A172 (cell line): ENCODE results near the gene AP4S1. TPM values are rescaled to one million over a fixed set of nuclear protein-coding genes. Genes with fewer than 3 reads are reported as not detected.
"Not testable (repeated sequence)": the region's sequence is repeated elsewhere in the genome, so short reads cannot be mapped to it uniquely, and the experiment has no call there.

Experiments
- DNase-seq: peaks from one replicate; pipeline ENCODE4 v3.0.0-alpha.2; 2015; ENCODE audit warnings: low spot score
- total RNA-seq: library from RNA; depleted of rRNA; stranded (reverse); fragments of >200 nt; shearing (Covaris generic); gene quantifications from 2 replicates; pipeline ENCODE4 v1.2.3, GENCODE V29; 2014; rRNA removed

The AP4S1 gene, protein sequence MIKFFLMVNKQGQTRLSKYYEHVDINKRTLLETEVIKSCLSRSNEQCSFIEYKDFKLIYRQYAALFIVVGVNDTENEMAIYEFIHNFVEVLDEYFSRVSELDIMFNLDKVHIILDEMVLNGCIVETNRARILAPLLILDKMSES
- 9.1 TPM in 2 replicates for total RNA-seq

DNA sequence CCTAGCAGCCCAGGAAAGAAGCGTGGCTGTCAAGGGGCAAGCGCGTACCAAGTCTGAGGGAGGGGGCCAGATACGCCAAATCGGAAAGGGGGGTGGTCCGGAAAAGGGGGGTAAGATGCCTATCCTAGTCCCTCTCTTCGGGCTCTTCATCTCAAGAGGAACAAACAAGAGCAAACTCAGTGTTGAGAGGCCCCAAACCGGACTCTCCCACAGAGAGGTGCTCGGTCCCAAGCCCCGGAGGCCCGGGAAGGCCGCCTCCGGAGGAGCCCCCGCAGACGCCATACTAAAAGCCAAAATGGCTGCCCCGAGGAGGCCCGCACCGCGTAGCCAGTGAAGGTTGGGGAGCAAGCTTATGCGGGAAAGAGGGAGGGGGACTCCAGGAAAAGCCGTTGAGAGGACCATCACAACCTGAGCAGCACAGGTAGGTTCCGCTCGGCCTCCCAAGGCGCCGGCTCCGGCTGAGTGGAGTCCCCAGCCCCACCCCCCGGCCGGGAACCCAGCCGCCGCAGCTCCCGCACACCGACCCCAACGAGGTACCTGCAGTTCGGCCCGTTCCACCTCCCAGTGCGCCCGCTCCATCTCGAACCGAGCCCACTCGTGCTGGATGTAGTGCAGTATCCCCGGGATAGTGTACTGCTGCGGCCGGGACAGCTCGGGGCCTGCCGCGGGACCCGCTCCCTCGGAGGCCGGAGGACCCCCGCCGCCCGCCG, at the start of gene AP4S1:
Gene AP4S1, plus strand, starts transcription at position 283 of the 710 bp plus-strand sequence. CDS start 40,548 bp downstream, outside the sequence.
- no peak for DNase-seq

GRCh38 chr14:30977752-30978151, 47.7 kb upstream of the AP4S1 start:
- DNase-seq, result no peak

DNA sequence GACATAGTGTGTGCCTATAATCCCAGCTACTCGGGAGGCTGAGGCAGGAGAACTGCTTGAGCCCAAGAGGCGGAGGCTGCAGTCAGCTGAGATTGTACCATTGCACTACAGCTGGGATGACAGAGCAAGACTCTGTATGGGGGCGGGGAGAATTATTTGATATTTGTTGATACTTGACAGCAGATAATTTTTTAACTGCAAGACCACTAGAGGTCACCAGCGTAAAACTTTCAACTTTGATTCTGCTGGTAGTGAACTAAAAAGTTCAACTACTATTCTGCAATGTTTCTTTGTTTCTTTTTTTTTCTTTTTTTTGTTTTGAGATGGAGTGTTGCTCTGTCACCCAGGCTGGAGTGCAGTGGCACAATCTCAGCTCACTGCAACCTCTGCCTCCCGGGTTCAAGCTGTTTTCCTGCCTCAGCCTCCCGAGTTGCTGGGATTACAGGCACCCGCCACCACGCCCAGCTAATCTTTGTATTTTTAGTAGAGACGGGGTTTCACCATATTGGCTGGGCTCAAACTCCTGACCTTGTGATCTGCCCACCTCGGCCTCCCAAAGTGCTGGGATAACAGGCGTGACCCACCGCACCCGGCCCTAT, 45.2 kb upstream of the AP4S1 start:
- peak; percentile 61 for DNase-seq

DNA sequence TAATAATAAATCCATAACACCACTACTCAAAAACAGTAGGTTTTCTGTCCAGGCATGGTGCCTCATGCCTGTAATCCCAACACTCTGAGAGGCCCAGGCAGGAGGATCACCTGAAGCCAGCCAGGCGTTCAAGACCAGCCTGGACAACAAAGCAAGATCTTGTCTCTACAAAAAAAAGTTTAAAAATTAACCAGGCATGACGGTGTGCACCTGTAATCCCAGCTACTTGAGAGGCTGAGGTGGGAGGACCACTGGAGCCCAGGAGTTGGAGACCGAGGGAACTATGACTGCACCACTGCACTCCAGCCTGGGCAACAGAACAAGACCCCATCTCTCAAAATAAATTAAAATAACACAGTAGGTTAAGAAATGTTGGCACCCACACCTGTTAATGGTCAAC, 44.5 kb upstream of the AP4S1 start:
- DNase-seq, result no peak

- no peak for DNase-seq
These were observed 42.9 kb upstream of the AP4S1 start for GRCh38 chr14:30982533-30982932.

DNA sequence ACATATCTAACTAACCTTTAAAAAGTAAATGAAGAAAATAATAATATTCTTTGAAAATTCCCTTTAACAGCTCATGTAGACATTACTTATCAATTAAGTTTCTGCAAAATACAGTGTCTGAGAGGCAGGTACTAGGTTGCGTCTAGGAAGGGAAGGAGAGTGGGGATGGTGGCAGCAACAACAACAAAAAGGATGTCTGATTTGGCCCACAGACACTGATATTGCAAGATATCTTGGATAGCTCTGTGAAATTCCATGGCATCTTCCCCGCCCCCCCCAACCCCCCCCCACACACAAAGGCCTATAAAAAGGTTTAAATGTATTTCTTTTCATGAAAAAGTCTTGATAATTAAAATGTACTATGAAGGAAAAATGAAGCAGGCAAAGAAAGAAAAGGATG, 41.6 kb upstream of the AP4S1 start:
- no peak for DNase-seq

DNA sequence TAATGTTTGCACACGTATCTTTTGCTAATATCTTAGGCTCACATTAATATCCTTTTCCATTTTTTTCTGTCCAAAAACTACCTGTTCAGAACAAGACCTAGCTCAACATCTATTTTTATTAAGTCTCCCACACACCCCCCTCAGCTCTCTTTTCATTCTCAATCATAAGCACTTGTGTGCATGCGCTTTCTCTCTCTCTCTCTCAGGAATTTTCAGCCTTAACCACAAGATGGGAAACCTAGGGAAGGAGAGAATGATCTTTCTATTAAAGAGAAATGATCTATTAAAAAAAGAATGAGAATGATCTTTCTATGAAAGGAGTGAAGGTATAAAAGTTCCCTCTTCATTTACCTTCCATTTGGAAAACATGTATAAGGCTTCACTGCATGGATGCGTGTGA, 39.7 kb upstream of the AP4S1 start:
- no peak for DNase-seq

DNA sequence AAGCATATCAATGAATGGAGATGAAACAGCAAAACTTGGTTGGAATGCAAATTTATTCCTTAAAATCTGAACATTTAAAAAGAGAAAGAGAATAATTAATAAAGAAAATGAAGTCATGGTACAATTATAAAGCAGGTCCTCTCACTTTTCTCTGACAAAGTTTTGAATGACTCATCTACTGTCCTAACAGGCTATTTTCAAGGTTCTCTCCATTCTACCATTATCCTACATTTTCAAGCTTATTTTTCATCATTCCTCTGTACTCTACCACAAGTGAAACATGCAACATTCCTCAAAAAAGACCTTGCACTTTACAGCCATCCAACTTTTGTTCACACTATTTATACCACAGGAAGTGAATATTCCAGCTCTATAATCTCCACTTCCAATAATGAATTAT, 36.9 kb upstream of the AP4S1 start:
- DNase-seq, result no peak

DNA sequence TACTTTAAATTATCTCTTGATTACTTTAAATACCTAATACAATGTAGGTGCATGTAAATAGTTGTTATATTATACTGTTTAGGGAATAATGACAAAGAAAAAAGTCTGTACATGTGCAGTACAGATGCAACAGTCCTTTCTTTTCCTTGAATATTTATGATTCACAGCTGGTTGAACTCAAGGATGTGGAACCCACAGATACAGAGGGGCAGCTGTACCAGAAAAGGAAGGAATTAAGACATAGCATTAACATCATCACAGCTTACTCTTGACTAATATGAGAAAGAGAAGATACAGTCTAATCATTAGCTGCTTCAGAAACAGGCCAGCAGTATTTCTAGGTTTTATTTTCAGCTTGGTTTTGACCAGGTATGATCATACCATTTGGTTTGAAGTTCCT, 34.7 kb upstream of the AP4S1 start:
- DNase-seq, result no peak

DNA sequence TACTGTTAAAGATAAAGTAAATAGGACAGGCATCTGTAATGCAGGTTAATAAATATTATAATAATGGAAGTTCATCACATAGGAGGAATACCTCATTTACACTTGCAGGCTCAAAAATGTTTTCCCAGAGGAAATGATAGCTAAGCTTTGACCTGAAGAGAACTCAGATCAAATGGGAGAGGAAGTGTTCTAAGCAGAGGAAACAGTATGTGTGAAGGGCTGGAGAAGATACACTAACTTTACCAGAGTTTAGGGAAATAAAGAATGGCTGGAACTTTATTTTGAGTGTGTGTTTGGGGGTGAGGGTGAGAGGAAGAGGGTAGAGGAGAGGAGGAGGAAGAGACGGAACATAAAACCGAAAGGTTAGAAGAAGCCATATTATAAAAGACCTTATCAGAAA, 34.0 kb upstream of the AP4S1 start:
- DNase-seq, result no peak

- DNase-seq, result no peak
These were observed 32.4 kb upstream of the AP4S1 start for GRCh38 chr14:30993071-30993470.

DNA sequence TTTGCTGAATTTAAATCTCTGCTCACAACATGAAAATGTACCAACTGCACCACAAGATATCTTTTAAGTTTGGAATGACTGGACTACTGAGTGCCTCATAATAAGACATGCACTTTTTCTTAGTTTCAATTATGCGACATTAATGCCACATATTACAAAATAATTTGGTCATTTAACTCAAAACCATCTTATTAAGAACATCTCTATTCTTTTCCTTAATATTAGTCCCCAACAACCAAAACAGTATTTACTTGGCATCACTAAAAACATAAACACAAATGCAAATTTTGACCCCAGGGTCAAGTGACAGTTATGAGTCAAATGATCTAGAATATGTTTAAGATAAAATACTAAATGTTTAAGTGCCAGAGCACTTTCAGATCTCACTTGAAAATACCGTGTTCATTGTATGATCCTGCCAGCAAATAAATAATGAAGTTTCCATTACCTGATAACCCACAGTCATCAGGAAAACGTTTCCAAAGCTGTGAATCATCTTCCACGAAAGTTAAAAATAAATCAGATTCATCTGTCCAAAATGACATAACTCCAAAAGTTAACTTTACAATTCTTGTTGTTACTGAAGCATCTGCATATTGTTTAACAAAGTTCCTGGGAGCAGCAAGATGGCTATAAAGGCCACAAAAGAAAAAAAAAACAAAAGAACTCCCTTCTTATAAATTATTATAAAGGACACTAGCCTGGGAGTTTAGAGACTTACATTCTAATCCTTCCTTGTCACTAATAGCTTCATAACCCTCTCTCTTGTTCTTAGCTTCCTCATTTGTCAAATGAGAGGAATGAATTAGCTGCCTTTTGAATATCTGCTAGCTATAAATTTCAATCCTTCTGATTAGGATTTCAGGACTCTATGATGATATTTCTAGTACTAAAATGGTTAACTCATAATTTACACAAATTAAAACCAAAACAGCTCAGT, 30.5 kb upstream of the AP4S1 start:
- peak; percentile 1 for DNase-seq

- DNase-seq, result no peak
These were observed 29.8 kb upstream of the AP4S1 start for GRCh38 chr14:30995689-30996088.

GRCh38 chr14:30996892-30997659, 28.4 kb upstream of the AP4S1 start:
- no peak for DNase-seq

GRCh38 chr14:30998100-30998706, 27.2 kb upstream of the AP4S1 start:
- DNase-seq, result no peak

GRCh38 chr14:30999038-30999773, 26.2 kb upstream of the AP4S1 start:
- no peak for DNase-seq

GRCh38 chr14:31000629-31001338, 24.7 kb upstream of the AP4S1 start:
- no peak for DNase-seq

GRCh38 chr14:31001339-31001658, 24.1 kb upstream of the AP4S1 start:
- no peak for DNase-seq

DNA sequence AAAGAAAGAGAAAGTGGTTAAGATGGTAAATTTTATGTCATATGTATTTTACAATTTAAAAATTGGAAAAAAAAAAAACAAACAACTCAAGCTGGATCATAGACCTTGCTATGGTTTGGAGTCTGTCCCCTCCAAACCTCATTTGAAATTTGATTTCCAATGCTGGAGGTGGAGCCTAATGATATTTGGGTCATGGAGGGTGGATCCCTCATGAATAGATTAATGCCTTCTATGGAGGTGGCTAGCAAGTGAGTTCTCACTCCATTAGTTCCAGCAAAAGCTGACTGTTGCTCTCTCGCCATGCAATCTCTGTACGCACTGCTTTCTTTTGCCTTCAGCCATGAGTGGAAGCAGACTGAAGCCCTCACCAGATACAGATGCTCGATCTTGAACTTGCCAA, 22.2 kb upstream of the AP4S1 start:
- DNase-seq, result no peak

DNA sequence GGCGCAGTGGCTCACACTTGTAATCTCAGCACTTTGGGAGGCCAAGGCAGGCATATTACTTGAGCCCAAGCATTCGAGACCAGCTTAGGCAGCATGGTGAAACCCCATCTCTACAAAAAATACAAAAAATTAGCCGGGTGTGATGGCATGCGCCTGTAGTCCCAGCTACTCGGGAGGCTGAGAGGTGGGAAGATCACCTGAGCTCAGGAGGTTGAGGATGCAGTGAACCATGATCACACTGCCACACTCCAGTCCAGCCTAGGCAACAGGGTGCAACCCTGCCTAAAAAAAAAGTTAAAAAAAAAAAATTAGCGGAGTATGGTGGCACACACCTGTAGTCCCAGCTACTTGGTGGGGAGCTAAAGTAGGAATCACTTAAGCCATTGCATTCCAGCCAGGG, 21.4 kb upstream of the AP4S1 start:
- DNase-seq, result not testable (repeated sequence)
